Spleen (tissue), 13 donors: Measurements from ENCODE around the gene CEP128. TPM values are rescaled to one million over a fixed set of nuclear protein-coding genes. Genes with fewer than 3 reads are reported as not detected.

Experiments used
- DNase-seq: peaks from one replicate; pipeline ENCODE4 v3.0.0-alpha.2; 2020
- H3K27ac ChIP-seq, 8 donors: fragments of 200-600 bp; sonication (generic) in 7 of 8; 1 replicate in 4 of 8; 2 replicates in 4 of 8; pipeline versions ENCODE4 v1.5.0 to v1.8.0; 2016 to 2021; ENCODE audit warnings: inconsistent platforms in 4 of 8, mild to moderate bottlenecking in 4 of 8, moderate library complexity in 1 of 8
- H3K27me3 ChIP-seq, 7 donors: fragments of 200-600 bp; sonication (generic) in 6 of 7; replicated peaks in 1 of 7; 1 replicate in 4 of 7; 2 replicates in 3 of 7; pipeline versions ENCODE4 v1.5.0 to v1.8.0; 2016 to 2021; ENCODE audit warnings: inconsistent platforms in 3 of 7, mild to moderate bottlenecking in 1 of 7
- H3K36me3 ChIP-seq, 6 donors: fragments of 200-600 bp; sonication (generic) in 5 of 6; 1 replicate in 4 of 6; 2 replicates in 2 of 6; pipeline versions ENCODE4 v1.5.0 to v1.8.0; 2016 to 2021; ENCODE audit warnings: inconsistent platforms in 2 of 6
- H3K4me1 ChIP-seq, 6 donors: fragments of 200-600 bp; sonication (generic) in 5 of 6; 1 replicate in 3 of 6; 2 replicates in 3 of 6; pipeline versions ENCODE4 v1.5.0 to v1.8.0; 2016 to 2021; ENCODE audit warnings: inconsistent platforms in 3 of 6
- H3K4me3 ChIP-seq, 8 donors: fragments of 200-600 bp; sonication (generic) in 7 of 8; 1 replicate in 4 of 8; 2 replicates in 4 of 8; pipeline versions ENCODE4 v1.5.0 to v1.8.0; 2016 to 2021; ENCODE audit warnings: inconsistent platforms in 4 of 8, mild to moderate bottlenecking in 4 of 8, moderate library complexity in 2 of 8
- H3K9me3 ChIP-seq, 8 donors: fragments of 200-600 bp; sonication (generic) in 7 of 8; 1 replicate in 4 of 8; 2 replicates in 4 of 8; pipeline versions ENCODE4 v1.5.0 to v1.8.0; 2016 to 2021; ENCODE audit warnings: inconsistent platforms in 4 of 8
- CTCF ChIP-seq, 11 experiments: fragments of 200-600 bp in 7 of 11; fragments of 450-650 bp in 4 of 11; sonication (generic) in 4 of 11; IDR thresholded peaks in 8 of 11; conservative IDR thresholded peaks in 3 of 11; 1 replicate in 7 of 11; 2 replicates in 4 of 11; pipeline versions ENCODE4 v1.4.0 to v1.8.0; 2016 to 2021; ENCODE audit warnings: antibody characterized with exemption in 11 of 11, inconsistent platforms in 4 of 11, mild to moderate bottlenecking in 1 of 11
- POLR2A ChIP-seq, 3 donors: fragments of 450-650 bp; IDR thresholded peaks; one replicate each; pipeline ENCODE4 v1.5.1; 2017; ENCODE audit warnings: antibody characterized with exemption in 3 of 3, mild to moderate bottlenecking in 1 of 3
- POLR2AphosphoS5 ChIP-seq, 3 donors: sonication (generic); formaldehyde crosslinking; IDR thresholded peaks; one replicate each; pipeline ENCODE4 v1.5.1; 2017; ENCODE audit warnings: antibody characterized with exemption in 3 of 3
- WGBS, 5 donors: extraction: QIAGEN DNeasy Blood & Tissue Kit in 3 of 5; methylation state at CpG; one replicate each; pipeline versions ENCODE4 v1.1.5 to v1.1.7; 2013 to 2018; 5-methylcytosine and 5-hydroxymethylcytosine counted together
- intact Hi-C: fragments of 100-400 bp; cut with DNase I; formaldehyde crosslinking; loops from one replicate; pipeline ENCODE4 v1.15.0; 2023; ENCODE audit warnings: low total_unique reads
- long read RNA-seq, 2 donors: transcript quantifications; one replicate each; lab custom pipeline, GENCODE V29; 2026
- polyA plus RNA-seq, 3 donors: library from polyadenylated mRNA; stranded (reverse); fragments of 200-250 nt; gene quantifications; one replicate each; pipeline ENCODE4 v1.2.1, GENCODE V29; 2013
- total RNA-seq, 7 donors: library from RNA; depleted of rRNA in 3 of 7; stranded (reverse); fragments of >200 nt in 3 of 7; fragmentation: NEBNext Ultra II Directional in 4 of 7; extraction: Animal tissue kit (Norgen Biotek cat#: 25700) in 4 of 7; gene quantifications; one replicate each; pipeline versions ENCODE4 v1.1.0 to v1.2.1, GENCODE V29; 2016 to 2021
- donor health status: healthy with polysubstance abuse.
- donor health status: DM: no; HTN: no; CAD: no; lungs with moderate emphysema.
- donor health status: DM: no; HTN: no; CAD: no.
- donor health status: Bipolar disorder and iron deficiency.
- donor health status: healthy.
- donor health status: DM: no; HTN: no; CAD: no.
- donor health status: DM: yes; HTN: yes; CAD: no.

Gene CEP128
- 10 to 100 TPM; 13.5 to 34.2 (median 18.6) TPM for total RNA-seq
- polyA plus RNA-seq, result 1 to 10 TPM; 1.5 to 1.9 (median 1.7) TPM
- long read RNA-seq, donor 1, result 0 reads
- long read RNA-seq, donor 2, result 0 reads

GRCh38 chr14:80941241-80942185 is at the start of gene CEP128:
Gene CEP128 (minus strand): TSS chr14:80941738.
- intact Hi-C loops, result no loop called here
- no peaks in the 10 kb centered on the region for H3K27me3 ChIP-seq
- 1 to 3% (median 2%) methylated on average over 29 to 40 of the region's 40 CpGs for WGBS, 5 donors
- peaks cover 0 to 4% (median 0%) of the 10 kb centered on the region in 6 donors for H3K36me3 ChIP-seq
- H3K4me1 ChIP-seq, result peaks cover 3 to 33% (median 20%) of the 10 kb centered on the region in 6 donors
- peak; percentile 96 for DNase-seq
- H3K4me3 ChIP-seq, result peak within 1 kb of the TSS; percentile 56 to 78 (median 70)
- H3K27ac ChIP-seq, result peak within 1 kb of the TSS in 7 of 8 donors; percentile 23 to 74 (median 61)
- no peaks in the 10 kb centered on the region for H3K9me3 ChIP-seq
- TF ChIP-seq POLR2AphosphoS5 (IDR thresholded peaks at IDR 0.05) (peak; percentile 70 to 85 (median 80)), CTCF (IDR thresholded peaks at IDR 0.05 in 8 of 11, conservative IDR thresholded peaks at IDR 0.05 in 3 of 11) (no peak)

DNA sequence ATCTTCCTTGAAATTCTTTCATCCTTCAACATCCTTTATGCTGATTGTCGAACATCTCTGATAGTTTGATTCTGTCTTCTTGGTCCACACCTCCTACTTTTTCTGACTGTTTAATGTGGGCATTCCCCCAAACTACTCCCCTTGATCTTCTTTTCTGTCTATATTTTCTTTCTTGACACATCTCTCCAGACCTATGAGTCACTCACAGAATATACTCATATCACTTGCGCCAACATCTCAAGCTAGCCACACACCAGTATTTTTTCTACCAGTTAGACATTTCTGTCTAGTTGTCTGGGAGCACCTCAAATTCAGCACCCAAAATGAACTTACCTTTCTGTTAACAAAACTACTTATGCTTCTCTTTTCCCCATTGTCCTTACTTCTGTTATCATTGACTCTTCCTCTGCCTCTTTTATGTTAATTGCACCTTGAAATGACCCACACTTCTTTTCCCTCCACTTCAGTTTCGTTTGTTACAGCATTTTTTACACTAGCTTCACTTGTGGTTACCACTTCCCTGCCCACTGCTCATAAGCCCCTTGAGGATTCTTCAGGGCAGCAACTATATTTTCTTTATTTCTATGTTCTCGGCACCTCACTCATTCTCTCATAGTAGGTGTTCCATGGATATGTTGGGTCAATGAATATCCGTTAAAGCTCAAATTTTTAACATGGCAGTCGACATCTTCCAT is 47.3 kb upstream of the CEP128 start:
- peaks cover 0 to 8% (median 1%) of the 10 kb centered on the region in 6 donors for H3K4me1 ChIP-seq
- H3K27ac ChIP-seq, result no peak overlapping the region
- no peaks in the 10 kb centered on the region for H3K36me3 ChIP-seq
- WGBS, 5 donors, result 58 to 66% (median 65%) methylated on average over 6 of the region's 6 CpGs
- TF ChIP-seq POLR2AphosphoS5 (IDR thresholded peaks at IDR 0.05), result no peak
- no peak for TF ChIP-seq CTCF (IDR thresholded peaks at IDR 0.05 in 8 of 11, conservative IDR thresholded peaks at IDR 0.05 in 3 of 11)
- no peak for TF ChIP-seq POLR2A (IDR thresholded peaks at IDR 0.05)
- H3K4me3 ChIP-seq, result no peak overlapping the region
- no peak for DNase-seq
- peaks cover 0 to 14% (median 0%) of the 10 kb centered on the region in 7 donors for H3K27me3 ChIP-seq
- intact Hi-C loops, result loop anchor here (5.0 kb wide), 2 partner anchors 37 to 478 kb away; no protein-coding TSS in a partner anchor
- no peaks in the 10 kb centered on the region for H3K9me3 ChIP-seq

DNA sequence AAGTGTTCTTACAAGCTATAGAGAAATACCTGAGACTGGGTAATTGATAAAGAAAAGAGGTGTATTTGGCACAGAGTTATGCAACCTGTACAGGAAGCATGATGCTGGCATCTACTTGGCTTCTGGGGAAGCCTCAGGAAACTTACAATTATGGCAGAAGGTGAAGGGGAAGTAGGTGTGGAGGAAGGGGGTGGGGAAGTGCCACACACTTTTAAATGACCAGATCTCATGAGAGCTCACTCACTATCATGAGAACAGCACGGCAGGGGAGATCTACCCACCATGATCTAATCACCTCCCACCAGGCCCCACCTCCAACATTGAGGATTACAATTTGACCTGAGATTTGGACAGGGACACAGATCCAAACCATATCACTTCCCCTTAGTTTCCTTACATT is 46.7 kb upstream of the CEP128 start:
- H3K9me3 ChIP-seq, result no peaks in the 10 kb centered on the region
- intact Hi-C loops, result loop anchor here (5.0 kb wide), 2 partner anchors 36 to 479 kb away; no protein-coding TSS in a partner anchor
- peaks cover 0 to 8% (median 1%) of the 10 kb centered on the region in 6 donors for H3K4me1 ChIP-seq
- no peak overlapping the region for H3K4me3 ChIP-seq
- DNase-seq, result no peak
- 34 to 88% (median 50%) methylated on average over 1 of the region's 1 CpG for WGBS, 5 donors
- H3K27me3 ChIP-seq, result peaks cover 0 to 14% (median 0%) of the 10 kb centered on the region in 7 donors
- TF ChIP-seq POLR2AphosphoS5 (IDR thresholded peaks at IDR 0.05), result no peak
- no peak for TF ChIP-seq CTCF (IDR thresholded peaks at IDR 0.05 in 8 of 11, conservative IDR thresholded peaks at IDR 0.05 in 3 of 11)
- no peak for TF ChIP-seq POLR2A (IDR thresholded peaks at IDR 0.05)
- no peak overlapping the region for H3K27ac ChIP-seq
- H3K36me3 ChIP-seq, result no peaks in the 10 kb centered on the region
